ENCODE data around the gene GALNT6. TPM values are rescaled to one million over a fixed set of nuclear protein-coding genes. Genes with fewer than 3 reads are reported as not detected.
A peak's percentile ranks its signal among the peaks of the same experiment; 100 is the strongest.

The GALNT6 gene
- total RNA-seq, 1 experiment from 2014 or later: 73.0 TPM

DNA sequence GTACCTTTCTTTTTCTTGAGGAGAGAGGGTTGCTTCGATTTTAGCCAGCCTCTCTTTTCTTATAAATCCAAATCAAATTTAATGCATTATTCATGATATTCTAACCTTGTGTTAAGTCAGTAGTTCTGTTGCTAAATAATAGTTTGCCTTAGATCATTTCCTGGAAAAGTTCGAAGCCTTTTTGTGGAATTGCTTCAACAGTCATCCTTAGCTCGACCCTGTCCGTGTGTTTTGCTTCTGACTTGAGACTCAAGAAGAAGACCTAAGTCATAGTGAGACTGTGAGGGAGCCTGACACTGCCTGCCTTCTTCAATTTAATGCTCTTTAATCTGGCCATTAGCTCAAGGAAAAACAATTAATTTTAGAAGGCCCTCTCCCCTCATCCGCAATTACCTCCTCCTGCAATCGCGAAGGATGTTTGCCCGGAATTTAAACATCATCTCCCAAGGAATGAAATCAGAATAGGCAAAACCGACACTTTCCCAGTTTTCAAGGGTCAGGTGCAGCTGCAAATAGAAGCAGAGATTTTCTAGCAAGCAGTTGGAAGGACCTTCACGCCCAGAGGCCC is 33.0 kb upstream of the GALNT6 start:
- ChIA-PET POLR2A (ENCODE audit: unreplicated experiment) (no interaction called here), CTCF (interaction anchor here (1.1 kb wide), 1 partner anchor 12 kb away, joined by 3 read pairs; no protein-coding TSS in a partner anchor)
- Histone ChIP-seq H4K20me1 (ENCODE audit: insufficient read depth) (no peaks in the 10 kb centered on the region), H3K36me3 (ENCODE audit: low read depth) (no peaks in the 10 kb centered on the region), H3F3A (ENCODE audit: insufficient read depth, low read depth) (no peaks in the 10 kb centered on the region; the same call in 1 of the 2 replicates), H3K9me3 (ENCODE audit: insufficient read depth, low read depth) (no peaks in the 10 kb centered on the region), H3K4me1 (replicated peaks; ENCODE audit: insufficient read depth) (no peaks in the 10 kb centered on the region), H3K27ac (no peak overlapping the region), H3K27me3 (ENCODE audit: insufficient read depth, low read depth) (no peaks in the 10 kb centered on the region), H3K79me2 (ENCODE audit: low read depth) (no peaks in the 10 kb centered on the region), H3K4me2 (peak overlapping the region; percentile 11; the same call in 1 of the 2 replicates), H3K4me3 (no peak overlapping the region), H2AFZ (no peak overlapping the region), H3K9me2 (ENCODE audit: insufficient read depth) (no peaks in the 10 kb centered on the region)
- no peak for TF ChIP-seq EZH2 (IDR thresholded peaks at IDR 0.05; ENCODE audit: low read depth)
- TF ChIP-seq, protein P1, sequence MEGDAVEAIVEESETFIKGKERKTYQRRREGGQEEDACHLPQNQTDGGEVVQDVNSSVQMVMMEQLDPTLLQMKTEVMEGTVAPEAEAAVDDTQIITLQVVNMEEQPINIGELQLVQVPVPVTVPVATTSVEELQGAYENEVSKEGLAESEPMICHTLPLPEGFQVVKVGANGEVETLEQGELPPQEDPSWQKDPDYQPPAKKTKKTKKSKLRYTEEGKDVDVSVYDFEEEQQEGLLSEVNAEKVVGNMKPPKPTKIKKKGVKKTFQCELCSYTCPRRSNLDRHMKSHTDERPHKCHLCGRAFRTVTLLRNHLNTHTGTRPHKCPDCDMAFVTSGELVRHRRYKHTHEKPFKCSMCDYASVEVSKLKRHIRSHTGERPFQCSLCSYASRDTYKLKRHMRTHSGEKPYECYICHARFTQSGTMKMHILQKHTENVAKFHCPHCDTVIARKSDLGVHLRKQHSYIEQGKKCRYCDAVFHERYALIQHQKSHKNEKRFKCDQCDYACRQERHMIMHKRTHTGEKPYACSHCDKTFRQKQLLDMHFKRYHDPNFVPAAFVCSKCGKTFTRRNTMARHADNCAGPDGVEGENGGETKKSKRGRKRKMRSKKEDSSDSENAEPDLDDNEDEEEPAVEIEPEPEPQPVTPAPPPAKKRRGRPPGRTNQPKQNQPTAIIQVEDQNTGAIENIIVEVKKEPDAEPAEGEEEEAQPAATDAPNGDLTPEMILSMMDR (conservative IDR thresholded peaks at IDR 0.05): no peak
- no peak for DNase-seq
- BruUV-seq (replicated peaks): no TSS peak
- intact Hi-C loops (cut with micrococcal nuclease; ENCODE audit: unreplicated experiment): loop anchor here (5.0 kb wide), 1 partner anchor 398 kb away; no protein-coding TSS in a partner anchor

DNA sequence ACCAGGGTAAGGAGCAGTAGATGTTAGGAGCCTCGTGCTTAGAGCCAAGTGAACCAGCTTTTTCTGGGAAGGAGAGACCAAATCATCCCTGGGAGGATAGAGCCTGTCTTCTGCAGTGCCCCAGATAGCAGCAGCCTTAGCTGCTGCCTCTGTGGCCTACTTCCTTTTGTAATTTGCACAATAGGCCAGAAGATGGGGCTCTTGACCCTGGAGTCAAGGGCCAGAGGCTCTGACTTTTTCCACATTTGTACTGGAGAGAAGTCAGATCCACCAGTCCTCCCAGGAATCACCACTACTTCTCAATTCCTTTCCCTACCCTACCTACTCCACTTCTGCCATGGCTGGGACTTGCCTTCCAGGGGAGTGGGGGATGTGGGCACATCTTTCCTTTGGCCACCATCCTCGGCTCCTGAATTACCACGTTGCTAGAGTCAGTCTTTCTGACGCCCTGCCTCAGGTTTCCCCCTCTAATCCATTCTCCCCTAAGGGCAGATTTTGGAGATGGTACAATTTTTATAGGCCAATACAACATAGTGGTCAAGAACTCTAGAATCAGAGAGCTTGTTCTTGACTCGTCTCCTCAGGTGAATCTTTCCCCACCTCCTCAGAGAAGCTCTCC is 30.2 kb upstream of the GALNT6 start:
- no peak overlapping the region for H3K4me3 ChIP-seq
- no peaks in the 10 kb centered on the region for H3K9me3 ChIP-seq (ENCODE audit: insufficient read depth, low read depth)
- CTCF ChIA-PET: interaction anchor here (0.6 to 1.2 kb wide), 4 partner anchors 50 to 1187 kb away, joined by 3 to 7 read pairs (median 5); no protein-coding TSS in a partner anchor
- no TSS peak for BruUV-seq (replicated peaks)
- TF ChIP-seq, protein P1 (conservative IDR thresholded peaks at IDR 0.05): peak; percentile 74
- TF ChIP-seq EZH2 (IDR thresholded peaks at IDR 0.05; ENCODE audit: low read depth): no peak
- H4K20me1 ChIP-seq (ENCODE audit: insufficient read depth): no peaks in the 10 kb centered on the region
- no peak overlapping the region for H3K4me2 ChIP-seq
- H3K9me2 ChIP-seq (ENCODE audit: insufficient read depth): no peaks in the 10 kb centered on the region
- H3K36me3 ChIP-seq (ENCODE audit: low read depth): no peaks in the 10 kb centered on the region
- no peak overlapping the region for H3K27ac ChIP-seq
- peak; percentile 56 to 58 for DNase-seq
- POLR2A ChIA-PET (ENCODE audit: unreplicated experiment): interaction anchor here (0.6 kb wide), 1 partner anchor 357 kb away, joined by 3 read pairs; no protein-coding TSS in a partner anchor
- no peaks in the 10 kb centered on the region for H3K4me1 ChIP-seq (replicated peaks; ENCODE audit: insufficient read depth)
- H3F3A ChIP-seq (ENCODE audit: insufficient read depth, low read depth): no peaks in the 10 kb centered on the region; the same call in 1 of the 2 replicates
- H2AFZ ChIP-seq: no peak overlapping the region
- H3K79me2 ChIP-seq (ENCODE audit: low read depth): no peaks in the 10 kb centered on the region
- intact Hi-C loops (cut with micrococcal nuclease; ENCODE audit: unreplicated experiment): loop anchor here (1.0 to 5.0 kb wide), 6 partner anchors 111 to 599 kb away; no protein-coding TSS in a partner anchor
- no peaks in the 10 kb centered on the region for H3K27me3 ChIP-seq (ENCODE audit: insufficient read depth, low read depth)

DNA sequence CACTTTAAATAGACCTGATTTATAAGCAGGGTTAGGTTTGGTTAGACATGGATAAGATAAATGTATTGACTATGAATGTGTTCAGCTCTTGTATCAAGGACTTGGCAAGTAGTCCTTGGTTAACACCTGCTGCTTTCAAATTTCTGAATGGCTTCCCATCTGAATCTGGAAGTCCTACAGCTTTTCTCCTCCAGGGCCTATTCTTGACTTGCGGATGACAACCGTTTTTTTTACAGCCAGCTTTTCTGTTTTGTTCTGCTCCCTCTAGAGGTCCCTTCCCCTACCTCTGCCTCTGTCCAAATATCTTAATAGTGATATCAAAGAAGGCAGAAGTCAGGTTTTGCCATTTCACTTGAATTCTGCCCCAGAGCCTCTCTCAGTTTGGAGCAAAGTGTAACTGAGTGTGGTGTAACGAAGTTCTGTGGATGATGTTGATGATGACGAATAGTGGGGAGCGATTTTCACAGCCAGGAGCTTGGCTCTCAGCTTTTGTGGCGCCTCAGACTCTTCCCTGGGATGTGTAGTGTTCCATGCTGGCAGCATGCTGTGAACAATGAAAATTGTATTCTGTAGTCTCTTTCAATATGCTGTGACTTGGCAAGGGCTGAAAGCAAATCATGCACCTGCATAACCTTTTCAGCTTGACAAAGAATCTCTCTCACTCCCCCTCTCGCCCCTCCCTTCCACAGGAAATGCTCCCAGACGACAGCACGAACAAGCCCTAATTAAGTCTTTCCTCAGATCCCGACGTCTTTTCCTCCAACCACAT is 28.4 kb upstream of the GALNT6 start:
- CTCF ChIA-PET: interaction anchor here (0.6 to 1.4 kb wide), 3 partner anchors 12 to 113 kb away, joined by 3 to 4 read pairs (median 3); no protein-coding TSS in a partner anchor
- intact Hi-C loops (cut with micrococcal nuclease; ENCODE audit: unreplicated experiment): loop anchor here (5.0 kb wide), 1 partner anchor 403 kb away; no protein-coding TSS in a partner anchor
- no peak for DNase-seq

More for the DNA sequence above, 28.4 kb upstream of the GALNT6 start:
- no TSS peak for BruUV-seq (replicated peaks)
- Histone ChIP-seq H4K20me1 (ENCODE audit: insufficient read depth) (no peaks in the 10 kb centered on the region), H3K79me2 (ENCODE audit: low read depth) (no peaks in the 10 kb centered on the region), H3K9me3 (ENCODE audit: insufficient read depth, low read depth) (no peaks in the 10 kb centered on the region), H3F3A (ENCODE audit: insufficient read depth, low read depth) (no peaks in the 10 kb centered on the region; the same call in 1 of the 2 replicates), H3K27ac (no peak overlapping the region), H3K4me2 (no peak overlapping the region), H3K27me3 (ENCODE audit: insufficient read depth, low read depth) (no peaks in the 10 kb centered on the region), H2AFZ (no peak overlapping the region), H3K4me3 (no peak overlapping the region), H3K36me3 (ENCODE audit: low read depth) (no peaks in the 10 kb centered on the region), H3K9me2 (ENCODE audit: insufficient read depth) (no peaks in the 10 kb centered on the region), H3K4me1 (replicated peaks; ENCODE audit: insufficient read depth) (no peaks in the 10 kb centered on the region)
- POLR2A ChIA-PET (ENCODE audit: unreplicated experiment): no interaction called here
- no peak for TF ChIP-seq EZH2 (IDR thresholded peaks at IDR 0.05; ENCODE audit: low read depth)
- TF ChIP-seq, protein P1 (conservative IDR thresholded peaks at IDR 0.05): no peak

Data from PC-9 (cell line).